GM19463 (cell line): Measurements from ENCODE around the gene SLC37A4.

Experiments used
- ATAC-seq: cut with Tn5 transposase; IDR thresholded peaks from one replicate; pipeline ENCODE4 v1.9.1; 2021; ENCODE audit warnings: mild to moderate bottlenecking, moderate library complexity; ENCODE audit not compliant: unreplicated experiment

SLC37A4 gene

DNA sequence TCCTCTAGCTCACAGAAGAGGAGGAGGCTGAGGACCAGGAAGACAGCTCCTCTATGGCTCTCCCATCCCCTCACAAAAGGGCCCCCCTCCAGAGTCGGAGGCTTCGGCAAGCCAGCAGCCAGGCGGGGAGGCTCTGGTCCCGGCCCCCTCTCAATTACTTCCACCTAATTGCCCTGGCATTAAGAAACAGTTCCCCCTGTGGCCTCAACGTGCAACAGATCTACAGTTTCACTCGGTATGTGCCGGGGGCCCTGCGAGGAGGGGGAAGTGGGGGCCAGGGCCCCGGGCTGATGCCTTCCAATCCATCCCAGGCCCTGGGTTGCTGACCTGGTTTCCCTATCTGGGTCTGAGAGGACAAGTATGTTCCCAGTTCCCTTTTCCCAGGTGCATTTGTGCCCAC, 51.2 kb downstream of the SLC37A4 start:
- ATAC-seq = no peak

DNA sequence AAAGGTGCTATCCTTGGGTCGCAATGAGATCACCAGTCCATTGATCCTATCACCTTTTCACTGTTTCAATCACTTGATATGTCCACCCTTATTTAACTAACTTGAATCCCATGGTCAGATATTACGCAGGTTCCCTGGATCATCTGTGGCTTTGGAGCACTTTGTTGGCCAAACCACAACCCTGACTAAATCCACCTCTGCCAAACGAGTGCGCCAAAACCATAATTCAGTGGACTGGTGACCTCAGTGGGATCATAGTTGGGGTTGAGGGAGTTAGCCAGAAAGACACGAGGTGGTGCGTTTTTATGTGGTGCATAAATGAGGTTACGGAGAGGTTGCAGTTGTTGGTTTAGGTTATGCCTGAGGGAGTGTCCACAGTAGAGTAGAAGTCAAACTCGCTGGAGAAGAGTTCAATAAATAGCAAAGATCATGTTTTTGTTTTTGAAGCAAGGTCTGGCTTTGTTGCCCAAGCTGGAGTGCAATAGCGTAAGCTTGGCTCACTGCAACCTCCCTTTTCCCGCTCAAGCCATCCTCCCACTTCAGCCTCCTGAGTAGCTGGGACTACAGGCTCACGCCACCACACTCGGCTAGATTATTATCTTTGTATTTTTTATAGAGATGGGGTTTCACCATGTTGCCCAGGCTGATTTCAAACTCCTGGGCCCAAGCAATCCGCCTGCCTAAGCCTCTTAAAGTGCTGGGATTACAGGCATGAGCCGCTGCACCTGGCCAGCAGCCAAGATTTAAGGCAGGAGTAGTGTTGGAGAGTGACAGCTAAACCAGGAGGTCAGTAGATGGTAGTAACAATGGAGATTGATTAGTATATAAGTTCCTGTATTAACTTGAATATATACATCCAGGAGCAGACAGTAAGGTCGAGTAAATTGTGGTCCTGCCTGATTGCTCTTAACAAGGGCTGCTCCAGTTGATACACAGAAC, 54.6 kb downstream of the SLC37A4 start:
- ATAC-seq = no peak
